GM12875 (cell line): ENCODE results near the gene KCNA10.

Source experiments
- H3K4me3 ChIP-seq: one replicate; pipeline ENCODE4 v1.5.1; 2011; ENCODE audit warnings: low read depth, low read length, control low read depth
- CTCF ChIP-seq: IDR thresholded peaks from 2 replicates; pipeline ENCODE4 v1.5.1; 2011; ENCODE audit warnings: low read depth, mild to moderate bottlenecking, control low read depth, inconsistent platforms, low read length, moderate library complexity, borderline replicate concordance; ENCODE audit not compliant: insufficient read depth

The KCNA10 gene

DNA sequence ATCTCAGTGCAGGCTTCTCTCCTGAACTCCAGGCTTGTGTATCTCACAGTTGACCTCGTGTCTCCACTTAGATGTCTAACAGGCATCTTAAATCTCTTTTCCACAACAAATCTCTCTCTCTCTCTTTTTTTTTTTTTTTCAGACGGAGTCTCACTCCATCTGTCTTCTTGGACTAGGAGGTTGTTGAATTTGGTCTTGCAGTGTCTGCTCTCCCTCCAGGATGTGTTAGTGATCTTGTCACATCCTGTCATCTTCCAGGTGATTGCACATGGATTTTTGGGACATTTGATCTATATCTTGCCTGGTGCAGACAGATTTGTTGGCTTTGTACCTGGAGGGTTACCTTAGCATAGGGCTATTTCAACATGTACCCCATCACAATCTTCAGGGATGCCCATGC lies 26.5 kb upstream of the KCNA10 start:
- H3K4me3 ChIP-seq, result no peak overlapping the region
- TF ChIP-seq CTCF, result no peak

GRCh38 chr1:110544753-110545152 lies 25.8 kb upstream of the KCNA10 start:
- TF ChIP-seq CTCF, result no peak
- no peak overlapping the region for H3K4me3 ChIP-seq

- TF ChIP-seq CTCF, result no peak
- H3K4me3 ChIP-seq, result no peak overlapping the region
Observed at GRCh38 chr1:110542725-110543124, 23.8 kb upstream of the KCNA10 start.

DNA sequence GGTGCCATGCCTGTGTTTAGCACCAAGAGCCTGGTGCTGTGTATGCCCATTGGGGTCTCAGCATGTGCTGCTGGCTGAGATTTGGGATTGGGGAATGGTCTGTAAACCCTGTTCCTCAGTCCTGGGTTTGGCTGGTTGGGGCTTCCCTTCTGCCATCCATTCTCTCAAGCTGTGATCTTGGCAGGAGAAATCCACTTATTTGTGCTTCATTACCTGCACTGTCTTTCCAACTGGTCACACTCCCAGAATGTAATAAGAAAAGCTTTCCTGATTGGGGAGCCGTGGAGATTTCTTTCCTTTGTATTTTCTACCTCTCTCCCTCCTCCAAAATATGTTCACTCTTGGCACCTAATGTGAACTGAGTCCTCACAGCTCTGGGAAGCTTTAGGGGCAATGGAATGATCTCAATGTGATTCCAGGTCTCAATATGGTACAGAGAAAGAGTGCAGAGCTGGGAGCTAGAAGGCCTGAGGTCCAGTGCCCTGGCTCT lies 23.0 kb upstream of the KCNA10 start:
- no peak overlapping the region for H3K4me3 ChIP-seq
- no peak for TF ChIP-seq CTCF

DNA sequence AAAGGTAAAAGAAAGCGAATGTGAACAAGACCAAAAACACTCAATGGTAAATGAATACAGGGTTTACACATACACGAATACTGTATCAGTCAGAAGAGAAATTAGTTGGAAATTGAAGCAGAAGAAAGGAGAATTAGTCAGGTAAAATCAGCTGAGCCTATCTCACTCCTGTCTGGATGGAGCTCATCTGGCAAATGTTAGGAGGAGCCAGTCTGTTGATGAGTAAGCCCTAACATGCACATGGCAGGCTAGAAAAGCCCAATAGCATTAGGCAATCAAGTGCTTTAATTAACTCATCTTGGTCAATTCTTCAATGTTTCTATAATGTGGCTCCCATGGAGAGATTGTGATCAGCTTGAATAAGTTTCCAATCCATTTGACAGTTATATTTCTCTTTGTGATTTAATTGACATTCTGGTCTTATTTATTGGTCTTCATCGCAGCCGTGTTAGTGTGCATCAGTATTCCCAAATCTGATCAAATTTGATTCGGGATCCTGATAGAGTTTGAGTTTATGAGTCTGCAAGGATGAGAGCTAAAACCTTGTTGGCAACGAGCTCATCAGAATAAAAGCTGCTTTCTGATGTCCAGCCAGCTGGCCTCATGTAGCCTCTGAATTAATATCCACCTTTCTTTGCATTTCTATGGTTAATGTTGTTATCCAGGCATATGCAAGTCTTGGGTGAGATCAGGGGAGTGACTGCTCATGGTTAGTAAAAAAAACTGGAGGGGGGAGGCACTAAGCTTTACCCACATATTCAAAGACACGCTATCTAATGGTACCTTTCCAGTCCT lies 22.1 kb upstream of the KCNA10 start:
- no peak for TF ChIP-seq CTCF

DNA sequence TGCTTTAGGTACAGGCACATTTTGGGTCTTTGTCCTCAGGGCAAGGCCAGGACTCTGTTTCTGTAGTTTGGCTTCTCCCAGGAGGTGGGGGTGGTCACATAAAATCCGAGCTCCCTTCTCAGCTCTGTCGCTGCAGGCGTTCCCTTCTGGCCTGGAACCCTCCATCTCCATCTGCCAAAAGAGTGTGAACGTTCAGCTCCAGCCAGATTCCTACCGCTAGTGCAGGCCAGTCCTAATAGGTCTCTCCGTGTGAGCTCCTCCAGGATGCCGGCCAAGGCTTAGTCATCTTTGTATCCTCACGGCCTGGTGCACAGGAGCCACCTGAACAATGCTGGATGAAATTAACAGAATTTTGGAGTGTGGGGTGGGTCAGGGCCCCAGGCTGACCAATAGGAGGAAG lies 19.9 kb upstream of the KCNA10 start:
- H3K4me3 ChIP-seq, result no peak overlapping the region
- no peak for TF ChIP-seq CTCF

More for the DNA sequence above, 22.1 kb upstream of the KCNA10 start:
- no peak overlapping the region for H3K4me3 ChIP-seq

- no peak for TF ChIP-seq CTCF
- H3K4me3 ChIP-seq, result no peak overlapping the region
Observed at GRCh38 chr1:110538075-110538474, 19.1 kb upstream of the KCNA10 start.
